Stimulated activated CD4-positive, alpha-beta T cell treated with anti-CD3 and anti-CD28 coated beads, Interleukin-12 subunit alpha, Interleukin-12 subunit beta, amount 100 ng/mL, for 24 hours (primary cell): Measurements from ENCODE around the gene ROBO4.

Source experiments
- DNase-seq, 2 experiments: peaks; one replicate each; pipeline ENCODE4 v3.0.0-alpha.2; 2020; ENCODE audit warnings: low read depth in 2 of 2

The ROBO4 gene

GRCh38 chr11:124897674-124898262 lies at the start of gene ROBO4:
TSS of gene ROBO4 (minus strand) at chr11:124897865. CDS start at chr11:124897795, 70 bp downstream.
- no peak for DNase-seq

GRCh38 chr11:124946735-124947141 lies 49.1 kb upstream of the ROBO4 start:
- DNase-seq, result no peak

- DNase-seq, result no peak
Observed at GRCh38 chr11:124945826-124946225, 48.2 kb upstream of the ROBO4 start.

- no peak for DNase-seq
Observed at GRCh38 chr11:124944565-124944964, 46.9 kb upstream of the ROBO4 start.

- no peak for DNase-seq
Observed at GRCh38 chr11:124943741-124944140, 46.1 kb upstream of the ROBO4 start.

- DNase-seq, result no peak
Observed at GRCh38 chr11:124943254-124943616, 45.6 kb upstream of the ROBO4 start.

- no peak for DNase-seq
Observed at GRCh38 chr11:124942466-124943253, 45.0 kb upstream of the ROBO4 start.

GRCh38 chr11:124941703-124942102 lies 44.0 kb upstream of the ROBO4 start:
- no peak for DNase-seq

GRCh38 chr11:124938970-124939369 lies 41.3 kb upstream of the ROBO4 start:
- DNase-seq, result no peak

GRCh38 chr11:124938206-124938765 lies 40.6 kb upstream of the ROBO4 start:
- no peak for DNase-seq

GRCh38 chr11:124937336-124937935 lies 39.8 kb upstream of the ROBO4 start:
- DNase-seq, result no peak

GRCh38 chr11:124935548-124936514 lies 38.2 kb upstream of the ROBO4 start, which contains the start of gene HEPACAM:
TSS of gene HEPACAM (minus strand) at chr11:124936047. CDS start at chr11:124936006, 41 bp downstream.
- DNase-seq, result no peak

- DNase-seq, result no peak
Observed at GRCh38 chr11:124934862-124935547, 37.3 kb upstream of the ROBO4 start.

- DNase-seq, result no peak
Observed at GRCh38 chr11:124930799-124931198, 33.1 kb upstream of the ROBO4 start.

- DNase-seq, result no peak
Observed at GRCh38 chr11:124928942-124929665, 31.4 kb upstream of the ROBO4 start.

- no peak for DNase-seq
Observed at GRCh38 chr11:124923296-124923695, 25.6 kb upstream of the ROBO4 start.

GRCh38 chr11:124922831-124923230 lies 25.2 kb upstream of the ROBO4 start:
- no peak for DNase-seq

- DNase-seq, result peak; percentile 49 to 71
Observed at GRCh38 chr11:124920870-124921609, 23.4 kb upstream of the ROBO4 start.

- DNase-seq, result no peak
Observed at GRCh38 chr11:124920356-124920755, 22.7 kb upstream of the ROBO4 start.
